HG02938 (cell line): Measurements from ENCODE around the gene AGPAT3.
"Not testable (repeated sequence)": the region's sequence is repeated elsewhere in the genome, so short reads cannot be mapped to it uniquely, and the experiment has no call there.

Experiments
- ATAC-seq: cut with Tn5 transposase; IDR thresholded peaks from one replicate; pipeline ENCODE4 v1.9.1; 2021; ENCODE audit warnings: mild to moderate bottlenecking, moderate library complexity; ENCODE audit not compliant: unreplicated experiment

AGPAT3 gene

GRCh38 chr21:43881935-43882334, 16.9 kb downstream of the AGPAT3 start:
- ATAC-seq: no peak

GRCh38 chr21:43882952-43883545, 18.0 kb downstream of the AGPAT3 start:
- no peak for ATAC-seq

GRCh38 chr21:43884012-43884860, 19.2 kb downstream of the AGPAT3 start:
- no peak for ATAC-seq

GRCh38 chr21:43884861-43885417, 19.9 kb downstream of the AGPAT3 start:
- no peak for ATAC-seq

- ATAC-seq: no peak
These were observed 20.7 kb downstream of the AGPAT3 start for GRCh38 chr21:43885721-43886120.

- ATAC-seq: no peak
These were observed 21.5 kb downstream of the AGPAT3 start for GRCh38 chr21:43886565-43886964.

GRCh38 chr21:43889069-43889468, 24.0 kb downstream of the AGPAT3 start:
- no peak for ATAC-seq

GRCh38 chr21:43890042-43890441, 25.0 kb downstream of the AGPAT3 start:
- ATAC-seq: no peak

- ATAC-seq: no peak
These were observed 27.3 kb downstream of the AGPAT3 start for GRCh38 chr21:43892334-43892733.

- ATAC-seq: no peak
These were observed 28.0 kb downstream of the AGPAT3 start for GRCh38 chr21:43892984-43893535.

GRCh38 chr21:43893536-43894205, 28.6 kb downstream of the AGPAT3 start:
- no peak for ATAC-seq

- ATAC-seq: no peak
These were observed 29.2 kb downstream of the AGPAT3 start for GRCh38 chr21:43894206-43894577.

- ATAC-seq: no peak
These were observed 30.2 kb downstream of the AGPAT3 start for GRCh38 chr21:43895196-43895595.

GRCh38 chr21:43896696-43897299, 31.8 kb downstream of the AGPAT3 start:
- not testable (repeated sequence) for ATAC-seq

GRCh38 chr21:43899307-43900077, 34.5 kb downstream of the AGPAT3 start:
- ATAC-seq: no peak

GRCh38 chr21:43900078-43900385, 35.0 kb downstream of the AGPAT3 start:
- ATAC-seq: no peak

- ATAC-seq: no peak
These were observed 35.7 kb downstream of the AGPAT3 start for GRCh38 chr21:43900690-43901089.

GRCh38 chr21:43902441-43902840, 37.4 kb downstream of the AGPAT3 start:
- no peak for ATAC-seq

- ATAC-seq: no peak
These were observed 38.5 kb downstream of the AGPAT3 start for GRCh38 chr21:43903451-43904091.

GRCh38 chr21:43904331-43904781, 39.3 kb downstream of the AGPAT3 start:
- no peak for ATAC-seq
